Stimulated activated CD4-positive, alpha-beta T cell treated with anti-CD3 and anti-CD28 coated beads, Interleukin-4, amount 100 ng/mL, for 4 hours (primary cell): ENCODE measurements around the gene FAAH.

Experiments
- DNase-seq, 2 experiments: peaks; one replicate each; pipeline ENCODE4 v3.0.0-alpha.2; 2020

FAAH gene

DNA sequence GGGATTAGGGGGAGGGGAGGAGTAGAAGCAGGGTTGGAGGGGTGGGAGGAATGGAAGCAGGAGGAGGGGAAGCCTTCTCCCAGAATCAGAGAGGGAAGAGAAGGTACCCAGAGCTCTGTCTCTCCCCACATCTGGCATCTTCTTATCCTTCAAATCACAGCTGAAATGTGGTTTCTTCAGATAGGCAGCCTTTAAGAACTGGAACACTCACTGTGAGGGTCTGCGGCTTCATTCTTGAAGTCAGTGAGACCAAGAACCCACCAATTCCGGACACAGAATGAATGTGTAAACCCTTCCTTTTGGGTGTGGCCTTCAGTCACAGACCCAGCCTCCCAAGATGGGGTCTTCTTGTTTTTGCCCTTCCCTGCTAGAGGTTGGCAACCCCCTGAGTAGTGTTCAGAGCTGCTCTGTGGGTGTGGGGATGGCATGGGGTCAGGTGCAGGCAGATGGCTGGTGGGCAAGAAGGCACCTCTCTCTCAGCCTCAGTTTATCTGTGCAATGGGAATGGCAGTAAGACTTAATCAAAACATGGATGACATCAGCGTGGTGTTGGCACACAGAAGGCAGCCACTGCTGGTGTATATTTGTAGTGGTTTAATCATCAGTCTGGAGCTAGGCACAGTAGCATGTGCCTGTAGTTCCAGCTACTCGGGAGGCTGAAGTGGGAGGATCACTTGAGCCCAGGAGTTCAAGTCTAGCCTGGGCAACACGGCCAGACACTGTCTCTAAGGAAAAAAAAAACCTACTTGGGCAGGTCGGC lies 7.2 kb downstream of the FAAH start:
- DNase-seq, result no peak

DNA sequence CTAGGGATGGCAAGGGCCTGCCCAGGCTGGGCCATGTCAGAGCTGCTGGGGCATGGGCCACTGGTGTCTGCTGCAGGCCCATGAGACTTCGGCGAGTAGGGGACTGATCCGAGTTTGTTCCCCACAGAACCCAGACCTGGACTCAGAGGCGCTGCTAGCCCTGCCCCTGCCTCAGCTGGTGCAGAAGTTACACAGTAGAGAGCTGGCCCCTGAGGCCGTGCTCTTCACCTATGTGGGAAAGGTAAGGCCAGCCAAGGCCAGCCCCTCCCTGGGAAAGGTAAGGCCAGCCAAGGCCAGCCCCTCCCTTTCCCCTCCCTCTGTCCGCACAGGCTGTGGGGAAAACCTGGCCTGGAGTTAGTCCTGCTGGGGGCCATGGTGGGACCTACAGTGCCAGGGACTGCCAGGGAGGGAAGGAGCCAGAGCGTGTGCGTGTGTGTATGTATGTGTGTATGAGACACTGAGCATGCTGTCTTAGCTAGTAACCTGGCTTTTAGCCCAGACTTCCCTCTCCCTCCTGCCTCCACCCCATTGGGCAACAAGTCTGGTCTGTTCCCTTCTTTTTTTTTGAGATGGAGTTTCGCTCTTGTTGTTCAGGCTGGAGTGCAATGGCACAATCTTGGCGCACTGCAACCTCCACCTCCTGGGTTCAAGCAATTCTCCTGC lies 8.0 kb downstream of the FAAH start:
- DNase-seq, result no peak

GRCh38 chr1:46403916-46404315 lies 9.8 kb downstream of the FAAH start:
- no peak for DNase-seq

GRCh38 chr1:46404482-46405196 lies 10.5 kb downstream of the FAAH start:
- no peak for DNase-seq

- no peak for DNase-seq
Measured at GRCh38 chr1:46405197-46405555, 11.1 kb downstream of the FAAH start.

- DNase-seq, result no peak
Measured at GRCh38 chr1:46405724-46406123, 11.6 kb downstream of the FAAH start.

DNA sequence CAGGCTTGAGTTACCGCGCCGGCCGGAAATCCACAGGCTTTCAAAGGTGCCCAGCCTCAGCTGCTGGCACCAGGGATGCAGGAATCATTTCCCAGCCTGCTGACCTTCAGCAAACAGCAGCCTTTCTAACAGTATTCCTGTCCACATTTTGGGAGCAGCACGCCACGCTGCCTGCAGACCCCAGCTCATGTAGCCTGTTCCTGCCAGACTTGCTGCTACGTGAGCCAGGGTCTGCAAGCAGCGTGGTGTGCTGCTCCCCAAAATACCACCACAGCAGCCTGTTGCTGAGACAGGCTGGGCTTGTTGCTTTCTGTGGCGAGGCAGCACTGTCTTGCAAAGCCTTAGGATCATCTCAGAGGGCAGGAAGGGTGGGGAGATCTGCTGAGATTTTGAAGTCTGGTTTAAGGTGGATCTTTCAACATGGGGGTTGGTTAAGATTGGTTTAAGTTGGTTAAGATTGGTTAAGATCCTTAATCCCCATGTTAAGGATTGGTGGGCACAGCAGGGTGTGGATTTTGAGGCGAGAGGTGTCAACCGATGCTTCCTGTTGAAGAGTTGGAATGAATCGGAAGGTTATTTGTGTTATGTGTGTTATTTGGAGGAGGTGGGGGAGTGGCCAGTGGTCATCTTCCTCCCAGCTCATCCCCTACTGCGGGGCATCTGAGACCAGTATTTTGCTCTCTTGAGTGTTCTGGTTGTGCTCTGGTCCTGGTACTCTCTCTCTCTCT lies 12.9 kb downstream of the FAAH start:
- no peak for DNase-seq

DNA sequence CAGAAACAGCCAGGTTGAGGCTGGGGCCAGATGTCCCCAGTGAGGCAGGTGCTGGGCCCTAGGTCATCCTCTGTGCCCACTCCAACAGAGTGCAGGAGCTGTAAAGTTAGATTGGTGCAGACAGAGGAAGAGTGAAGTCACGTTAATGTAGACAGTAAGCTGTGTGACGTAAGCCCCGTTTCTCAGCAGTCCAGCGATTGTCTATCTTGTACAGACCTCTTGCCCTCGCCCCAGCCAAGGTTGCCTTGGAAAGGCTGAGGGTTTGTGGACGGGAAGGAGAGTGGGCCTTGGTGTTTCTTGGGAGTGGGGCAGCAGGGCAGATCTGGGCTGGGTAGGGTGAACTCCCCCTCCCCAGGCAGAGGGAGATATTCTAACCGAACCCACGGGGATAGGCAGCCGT lies 13.5 kb downstream of the FAAH start:
- no peak for DNase-seq

DNA sequence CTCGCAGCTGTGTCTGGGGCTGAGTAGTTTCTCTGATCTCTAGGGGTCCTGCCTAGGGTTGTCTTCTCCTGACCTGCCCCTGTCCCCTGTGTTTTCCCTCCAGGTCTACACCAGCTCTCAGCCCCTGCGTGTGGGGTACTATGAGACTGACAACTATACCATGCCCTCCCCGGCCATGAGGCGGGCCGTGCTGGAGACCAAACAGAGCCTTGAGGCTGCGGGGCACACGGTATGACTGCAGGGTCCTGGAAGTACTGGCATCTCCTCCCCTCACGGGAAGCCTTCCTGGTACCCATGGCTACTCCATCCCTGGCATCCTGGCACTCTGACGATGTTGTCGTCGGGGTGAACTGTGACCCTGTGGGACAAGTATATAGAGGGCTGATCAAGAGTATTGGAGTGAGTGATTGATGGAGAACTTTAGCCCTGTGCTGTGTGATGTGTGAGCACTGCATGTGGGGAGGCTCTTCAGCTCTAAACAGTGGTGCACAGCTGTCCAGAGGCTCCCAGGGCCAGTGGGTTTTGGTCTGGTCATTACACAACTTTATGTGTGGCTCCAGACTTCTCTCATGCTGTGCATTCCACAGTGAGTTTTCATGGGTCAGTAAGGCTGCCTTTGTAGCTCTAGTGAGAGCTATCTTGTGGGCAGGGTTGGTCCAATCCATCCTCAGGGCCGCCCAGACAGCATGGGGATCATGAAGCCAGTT lies 14.4 kb downstream of the FAAH start:
- no peak for DNase-seq

GRCh38 chr1:46409063-46409372 lies 14.9 kb downstream of the FAAH start:
- DNase-seq, result no peak

GRCh38 chr1:46410156-46411009 lies 16.3 kb downstream of the FAAH start:
- DNase-seq, result no peak

DNA sequence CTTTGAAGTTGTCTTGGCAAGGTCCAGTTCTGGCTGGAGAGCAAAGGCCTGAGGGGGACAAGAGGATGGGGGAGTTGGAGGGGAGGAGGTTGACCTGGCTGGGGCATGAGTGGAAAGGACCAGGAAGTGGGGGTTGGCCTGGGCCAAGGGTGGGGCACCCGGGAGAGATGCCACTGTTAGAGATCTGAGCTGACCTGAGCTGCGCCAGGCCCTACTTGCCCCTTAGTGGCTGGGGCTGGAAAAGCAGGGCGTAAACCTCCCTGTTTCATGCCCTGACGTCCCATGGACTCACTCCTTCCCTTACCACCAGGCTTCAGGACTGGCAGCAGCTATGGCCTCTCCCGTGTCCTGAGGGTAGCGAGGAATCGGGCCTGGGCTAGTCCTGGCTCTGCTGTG lies 16.9 kb downstream of the FAAH start:
- DNase-seq, result no peak

GRCh38 chr1:46411601-46412341 lies 17.7 kb downstream of the FAAH start:
- DNase-seq, result no peak

- no peak for DNase-seq
Measured at GRCh38 chr1:46412893-46413595, 18.9 kb downstream of the FAAH start.

DNA sequence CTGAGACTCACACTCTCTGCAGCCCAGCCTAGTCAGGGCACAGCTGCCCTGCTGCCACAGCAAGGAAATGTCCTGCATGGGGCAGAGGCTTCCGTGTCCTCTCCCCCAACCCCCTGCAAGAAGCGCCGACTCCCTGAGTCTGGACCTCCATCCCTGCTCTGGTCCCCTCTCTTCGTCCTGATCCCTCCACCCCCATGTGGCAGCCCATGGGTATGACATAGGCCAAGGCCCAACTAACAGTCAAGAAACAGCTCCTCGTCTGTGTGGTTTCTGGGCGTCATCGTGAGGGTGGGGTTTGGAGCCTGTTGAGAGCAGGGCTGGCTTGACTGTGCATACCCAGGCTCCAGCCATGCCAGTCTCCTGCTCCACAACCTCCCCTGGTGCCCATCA lies 19.5 kb downstream of the FAAH start:
- DNase-seq, result no peak

DNA sequence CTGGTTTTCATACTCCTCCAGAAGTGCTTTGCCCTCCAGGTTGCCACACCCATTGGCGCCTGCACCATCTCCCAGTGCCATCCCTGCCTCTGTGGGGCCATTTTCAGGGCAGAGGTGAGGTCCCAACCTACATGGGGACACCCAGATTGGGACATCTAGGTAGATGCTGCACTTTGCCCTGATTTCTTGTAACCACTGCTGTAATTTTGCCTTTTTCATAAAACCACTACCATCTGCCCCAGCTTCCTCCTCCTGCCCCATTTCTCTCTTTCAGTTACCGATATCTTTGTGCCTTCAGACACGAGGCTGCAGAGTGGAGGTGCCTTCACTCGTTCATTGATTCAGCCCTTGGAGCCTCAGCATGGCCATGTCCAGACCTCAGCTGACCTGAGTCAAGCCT lies 21.4 kb downstream of the FAAH start:
- no peak for DNase-seq

GRCh38 chr1:46418976-46419375 lies 24.9 kb downstream of the FAAH start:
- no peak for DNase-seq

DNA sequence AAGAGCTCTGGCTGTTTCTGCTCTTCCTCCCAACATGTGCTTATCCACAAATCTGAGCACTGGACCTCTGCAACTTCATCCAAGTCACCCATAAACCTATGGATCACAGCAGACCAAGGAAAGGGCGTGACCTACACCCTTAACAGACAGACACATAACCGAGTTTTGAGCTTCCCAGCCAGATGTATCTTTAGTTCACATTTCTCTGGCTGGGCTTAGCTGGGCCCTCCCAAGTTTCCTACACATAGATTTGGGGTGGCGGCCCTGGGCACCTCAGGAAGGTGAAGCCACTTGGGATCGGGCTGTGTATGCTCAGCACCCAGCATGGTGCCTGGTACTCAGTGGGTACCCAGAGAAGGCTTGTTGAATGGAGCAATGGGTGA lies 26.4 kb downstream of the FAAH start:
- no peak for DNase-seq

- no peak for DNase-seq
Measured at GRCh38 chr1:46421739-46422138, 27.6 kb downstream of the FAAH start.

GRCh38 chr1:46422261-46422871 lies 28.2 kb downstream of the FAAH start:
- DNase-seq, result no peak
